Spleen (tissue), 11 donors: ENCODE results near the gene FOXP1. TPM values are rescaled to one million over a fixed set of nuclear protein-coding genes. Genes with fewer than 3 reads are reported as not detected.

Source experiments
- DNase-seq: peaks from one replicate; pipeline ENCODE4 v3.0.0-alpha.2; 2020
- H3K27ac ChIP-seq, 8 donors: fragments of 200-600 bp; sonication (generic) in 7 of 8; 1 replicate in 4 of 8; 2 replicates in 4 of 8; pipeline versions ENCODE4 v1.5.0 to v1.8.0; 2016 to 2021; ENCODE audit warnings: inconsistent platforms in 4 of 8, mild to moderate bottlenecking in 4 of 8, moderate library complexity in 1 of 8
- H3K27me3 ChIP-seq, 7 donors: fragments of 200-600 bp; sonication (generic) in 6 of 7; replicated peaks in 1 of 7; 1 replicate in 4 of 7; 2 replicates in 3 of 7; pipeline versions ENCODE4 v1.5.0 to v1.8.0; 2016 to 2021; ENCODE audit warnings: inconsistent platforms in 3 of 7, mild to moderate bottlenecking in 1 of 7
- H3K36me3 ChIP-seq, 6 donors: fragments of 200-600 bp; sonication (generic) in 5 of 6; 1 replicate in 4 of 6; 2 replicates in 2 of 6; pipeline versions ENCODE4 v1.5.0 to v1.8.0; 2016 to 2021; ENCODE audit warnings: inconsistent platforms in 2 of 6
- H3K4me1 ChIP-seq, 6 donors: fragments of 200-600 bp; sonication (generic) in 5 of 6; 1 replicate in 3 of 6; 2 replicates in 3 of 6; pipeline versions ENCODE4 v1.5.0 to v1.8.0; 2016 to 2021; ENCODE audit warnings: inconsistent platforms in 3 of 6
- H3K4me3 ChIP-seq, 8 donors: fragments of 200-600 bp; sonication (generic) in 7 of 8; 1 replicate in 4 of 8; 2 replicates in 4 of 8; pipeline versions ENCODE4 v1.5.0 to v1.8.0; 2016 to 2021; ENCODE audit warnings: inconsistent platforms in 4 of 8, mild to moderate bottlenecking in 4 of 8, moderate library complexity in 2 of 8
- H3K9me3 ChIP-seq, 8 donors: fragments of 200-600 bp; sonication (generic) in 7 of 8; 1 replicate in 4 of 8; 2 replicates in 4 of 8; pipeline versions ENCODE4 v1.5.0 to v1.8.0; 2016 to 2021; ENCODE audit warnings: inconsistent platforms in 4 of 8
- POLR2A ChIP-seq, 3 donors: fragments of 450-650 bp; IDR thresholded peaks; one replicate each; pipeline ENCODE4 v1.5.1; 2017; ENCODE audit warnings: antibody characterized with exemption in 3 of 3, mild to moderate bottlenecking in 1 of 3
- POLR2AphosphoS5 ChIP-seq, 3 donors: sonication (generic); formaldehyde crosslinking; IDR thresholded peaks; one replicate each; pipeline ENCODE4 v1.5.1; 2017; ENCODE audit warnings: antibody characterized with exemption in 3 of 3
- WGBS, 5 donors: extraction: QIAGEN DNeasy Blood & Tissue Kit in 3 of 5; methylation state at CpG; one replicate each; pipeline versions ENCODE4 v1.1.5 to v1.1.7; 2013 to 2018; 5-methylcytosine and 5-hydroxymethylcytosine counted together
- intact Hi-C: fragments of 100-400 bp; cut with DNase I; formaldehyde crosslinking; loops from one replicate; pipeline ENCODE4 v1.15.0; 2023; ENCODE audit warnings: low total_unique reads
- polyA plus RNA-seq, 3 donors: library from polyadenylated mRNA; stranded (reverse); fragments of 200-250 nt; gene quantifications; one replicate each; pipeline ENCODE4 v1.2.1, GENCODE V29; 2013
- total RNA-seq, 7 donors: library from RNA; depleted of rRNA in 3 of 7; stranded (reverse); fragments of >200 nt in 3 of 7; fragmentation: NEBNext Ultra II Directional in 4 of 7; extraction: Animal tissue kit (Norgen Biotek cat#: 25700) in 4 of 7; gene quantifications; one replicate each; pipeline versions ENCODE4 v1.1.0 to v1.2.1, GENCODE V29; 2016 to 2021
- TF ChIP-seq, protein P1 (sequence below), 11 experiments: fragments of 200-600 bp in 7 of 11; fragments of 450-650 bp in 4 of 11; sonication (generic) in 4 of 11; IDR thresholded peaks in 8 of 11; conservative IDR thresholded peaks in 3 of 11; 1 replicate in 7 of 11; 2 replicates in 4 of 11; pipeline versions ENCODE4 v1.4.0 to v1.8.0; 2016 to 2021; ENCODE audit warnings: antibody characterized with exemption in 11 of 11, inconsistent platforms in 4 of 11, mild to moderate bottlenecking in 1 of 11
- donor health status: healthy with polysubstance abuse.
- donor health status: DM: no; HTN: no; CAD: no; lungs with moderate emphysema.
- donor health status: DM: no; HTN: no; CAD: no.
- donor health status: Bipolar disorder and iron deficiency.
- donor health status: healthy.
- donor health status: DM: no; HTN: no; CAD: no.
- donor health status: DM: yes; HTN: yes; CAD: no.

Gene FOXP1
- total and polyA plus RNA-seq, 10 donors: 11.1 to 202 (median 153) TPM

DNA sequence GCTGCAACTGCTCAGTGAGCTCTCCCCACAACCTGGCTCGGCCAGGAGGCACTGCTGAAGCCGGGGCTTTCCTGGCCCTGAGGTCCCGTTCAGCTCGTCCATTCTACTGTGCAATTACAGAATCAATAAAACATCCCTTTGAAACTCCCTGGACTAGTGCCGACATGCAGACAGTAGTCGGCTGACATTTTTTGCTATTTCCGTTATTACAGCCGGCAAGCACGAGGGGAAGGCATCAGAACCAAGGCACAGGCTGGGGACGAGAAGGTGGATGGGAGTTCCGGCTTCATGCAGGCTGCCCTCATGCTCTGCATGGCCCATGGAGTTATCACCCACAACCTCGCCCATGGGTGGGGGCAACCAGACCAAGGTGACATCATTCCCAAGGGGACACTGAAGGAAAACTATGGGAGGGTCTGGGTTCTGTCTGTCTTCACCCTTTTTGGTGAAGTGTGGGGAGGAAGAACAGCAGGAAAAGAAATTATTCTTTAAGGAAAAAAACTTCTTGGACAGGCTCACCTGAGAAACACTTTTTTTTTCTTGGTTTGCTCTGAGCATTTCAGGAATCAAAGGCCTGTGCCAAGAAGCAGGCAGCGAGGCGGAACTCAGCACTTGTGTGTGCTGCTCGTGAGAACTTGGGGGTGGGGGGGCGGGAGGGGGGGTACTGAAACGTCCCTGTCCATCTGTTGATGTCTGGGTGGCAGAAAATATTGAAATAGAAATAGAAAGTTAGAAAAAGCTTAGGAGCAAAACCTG lies 154.5 kb downstream of the FOXP1 start:
- Histone ChIP-seq H3K27me3 (no peaks in the 10 kb centered on the region), H3K9me3 (no peaks in the 10 kb centered on the region), H3K4me1 (peaks cover 40 to 98% (median 71%) of the 10 kb centered on the region in 6 donors), H3K36me3 (no peaks in the 10 kb centered on the region), H3K4me3 (peak overlapping the region in 1 of 8 donors; percentile 13), H3K27ac (peak overlapping the region; percentile 22 to 78 (median 64))
- intact Hi-C loops: no loop called here
- TF ChIP-seq POLR2A (IDR thresholded peaks at IDR 0.05): no peak
- TF ChIP-seq POLR2AphosphoS5 (IDR thresholded peaks at IDR 0.05): peak; percentile 25 to 54 (median 52)
- no peak for DNase-seq
- WGBS, 5 donors: 36 to 59% (median 41%) methylated on average over 17 of the region's 17 CpGs

DNA sequence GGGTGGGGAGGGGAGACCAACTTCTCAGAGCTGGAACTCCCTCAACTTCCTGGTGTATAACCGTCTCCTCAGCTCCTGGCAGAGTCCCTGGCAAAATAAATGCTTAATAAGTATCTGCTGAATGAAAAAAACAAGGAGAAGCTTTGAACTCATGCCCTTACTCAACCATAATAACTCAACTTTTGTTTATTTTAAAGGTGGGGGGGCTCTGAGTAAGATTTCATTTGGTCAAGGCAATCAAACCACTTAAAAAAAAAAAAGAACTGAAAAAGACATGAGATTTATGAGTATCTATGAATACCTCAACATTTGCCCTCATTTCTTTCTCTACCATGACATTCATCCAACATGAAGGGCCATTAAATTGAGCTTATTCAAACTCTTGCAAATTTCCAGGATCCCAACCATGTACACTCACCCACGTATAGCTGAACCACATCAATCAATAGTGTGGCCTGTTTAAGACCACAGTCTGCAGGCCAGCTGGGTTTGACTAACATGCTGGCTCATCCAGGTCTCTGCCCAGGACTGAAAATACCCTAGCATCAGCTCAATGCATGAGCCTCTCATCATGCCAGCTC lies 157.9 kb downstream of the FOXP1 start:
- WGBS, 5 donors: 35 to 58% (median 50%) methylated on average over 2 of the region's 2 CpGs
- Histone ChIP-seq H3K27ac (peak overlapping the region in 2 of 8 donors; percentile 1 to 81), H3K27me3 (no peaks in the 10 kb centered on the region), H3K4me3 (no peak overlapping the region), H3K36me3 (no peaks in the 10 kb centered on the region), H3K4me1 (peaks cover 24 to 98% (median 68%) of the 10 kb centered on the region in 6 donors), H3K9me3 (no peaks in the 10 kb centered on the region)
- intact Hi-C loops: no loop called here
- TF ChIP-seq POLR2AphosphoS5 (IDR thresholded peaks at IDR 0.05) (no peak), POLR2A (IDR thresholded peaks at IDR 0.05) (no peak)
- TF ChIP-seq, protein P1, sequence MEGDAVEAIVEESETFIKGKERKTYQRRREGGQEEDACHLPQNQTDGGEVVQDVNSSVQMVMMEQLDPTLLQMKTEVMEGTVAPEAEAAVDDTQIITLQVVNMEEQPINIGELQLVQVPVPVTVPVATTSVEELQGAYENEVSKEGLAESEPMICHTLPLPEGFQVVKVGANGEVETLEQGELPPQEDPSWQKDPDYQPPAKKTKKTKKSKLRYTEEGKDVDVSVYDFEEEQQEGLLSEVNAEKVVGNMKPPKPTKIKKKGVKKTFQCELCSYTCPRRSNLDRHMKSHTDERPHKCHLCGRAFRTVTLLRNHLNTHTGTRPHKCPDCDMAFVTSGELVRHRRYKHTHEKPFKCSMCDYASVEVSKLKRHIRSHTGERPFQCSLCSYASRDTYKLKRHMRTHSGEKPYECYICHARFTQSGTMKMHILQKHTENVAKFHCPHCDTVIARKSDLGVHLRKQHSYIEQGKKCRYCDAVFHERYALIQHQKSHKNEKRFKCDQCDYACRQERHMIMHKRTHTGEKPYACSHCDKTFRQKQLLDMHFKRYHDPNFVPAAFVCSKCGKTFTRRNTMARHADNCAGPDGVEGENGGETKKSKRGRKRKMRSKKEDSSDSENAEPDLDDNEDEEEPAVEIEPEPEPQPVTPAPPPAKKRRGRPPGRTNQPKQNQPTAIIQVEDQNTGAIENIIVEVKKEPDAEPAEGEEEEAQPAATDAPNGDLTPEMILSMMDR (IDR thresholded peaks at IDR 0.05 in 8 of 11, conservative IDR thresholded peaks at IDR 0.05 in 3 of 11): no peak
- DNase-seq: no peak

DNA sequence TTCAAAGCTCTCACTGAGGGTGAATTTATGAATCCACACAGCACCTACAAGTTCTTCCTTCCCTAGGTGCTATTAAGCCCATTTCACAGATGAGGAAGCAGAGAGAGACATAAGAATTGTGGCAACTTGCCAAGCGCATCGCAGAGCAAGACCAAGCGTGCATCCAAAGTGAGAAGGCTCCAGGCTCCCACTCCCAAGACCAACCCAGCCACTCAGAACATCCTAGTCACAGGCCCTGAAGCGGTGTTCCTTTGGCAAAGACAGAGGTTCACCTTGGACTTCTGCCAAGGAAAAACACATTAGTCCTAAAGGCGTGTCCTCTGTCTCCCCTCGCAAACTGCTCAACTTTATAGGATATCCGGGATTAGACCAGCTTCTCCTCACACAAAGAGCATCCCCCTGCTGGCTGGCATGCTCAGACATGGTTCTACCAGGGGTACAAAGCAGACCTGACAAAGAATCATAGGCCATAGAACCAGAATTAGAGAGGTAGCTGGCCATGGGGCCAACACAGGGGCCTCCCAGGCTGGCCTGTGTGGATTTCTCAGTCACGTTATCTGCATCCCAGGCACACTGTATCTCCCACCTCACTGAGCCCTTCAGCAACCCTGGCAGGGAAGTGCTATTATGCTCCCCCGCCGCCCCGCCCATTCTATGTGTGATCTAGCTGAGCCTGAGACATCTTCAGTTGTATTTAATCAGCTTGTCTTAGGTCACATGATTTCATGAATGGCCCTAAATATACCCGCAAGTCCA lies 160.2 kb downstream of the FOXP1 start:
- no peak overlapping the region for H3K4me3 ChIP-seq
- H3K27me3 ChIP-seq: no peaks in the 10 kb centered on the region
- peaks cover 19 to 98% (median 54%) of the 10 kb centered on the region in 6 donors for H3K4me1 ChIP-seq
- TF ChIP-seq POLR2A (IDR thresholded peaks at IDR 0.05) (no peak), POLR2AphosphoS5 (IDR thresholded peaks at IDR 0.05) (peak in 2 of 3 donors; percentile 20 to 50)
- TF ChIP-seq, protein P1 (IDR thresholded peaks at IDR 0.05 in 8 of 11, conservative IDR thresholded peaks at IDR 0.05 in 3 of 11): peak in 6 of 11 experiments; percentile 5 to 41 (median 34)
- no peaks in the 10 kb centered on the region for H3K9me3 ChIP-seq
- 66 to 79% (median 75%) methylated on average over 12 of the region's 12 CpGs for WGBS, 5 donors
- DNase-seq: no peak
- intact Hi-C loops: no loop called here
- H3K27ac ChIP-seq: peak overlapping the region in 7 of 8 donors; percentile 69 to 92 (median 81)
- H3K36me3 ChIP-seq: no peaks in the 10 kb centered on the region

DNA sequence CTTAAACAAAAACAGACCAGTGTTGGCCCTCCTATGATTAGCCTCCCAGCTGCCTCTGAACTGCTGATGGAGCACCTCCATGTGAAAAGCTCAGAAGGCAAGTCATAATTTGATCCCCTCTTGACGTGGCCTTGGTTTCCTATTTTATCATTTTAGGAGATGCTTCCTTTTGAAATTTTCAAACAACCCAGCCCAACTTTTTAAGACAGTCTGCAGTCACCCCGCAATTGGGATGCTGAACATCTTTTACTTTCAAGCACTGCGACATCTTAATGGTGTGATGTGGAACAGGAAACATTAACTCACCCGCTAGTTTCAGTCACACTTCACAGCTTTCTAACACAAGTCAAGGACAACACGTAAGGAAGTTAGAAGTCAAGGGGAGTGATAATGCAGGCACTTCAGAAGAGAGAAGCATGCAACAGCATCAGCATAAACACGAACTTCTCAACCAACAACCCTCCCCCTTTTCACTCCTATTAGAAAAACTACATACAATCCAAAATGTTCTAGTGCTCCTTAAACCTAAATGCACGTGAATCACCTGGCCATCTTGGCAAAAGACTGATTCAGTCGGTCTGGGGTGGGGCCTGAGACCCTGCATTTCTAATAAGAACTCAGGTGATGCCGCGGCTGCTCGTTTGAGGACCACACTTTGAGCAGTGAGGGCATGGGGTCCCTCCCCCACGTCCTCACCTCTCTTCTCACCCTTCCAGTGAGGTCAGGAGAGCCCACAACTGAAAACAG lies 161.5 kb downstream of the FOXP1 start:
- TF ChIP-seq, protein P1 (IDR thresholded peaks at IDR 0.05 in 8 of 11, conservative IDR thresholded peaks at IDR 0.05 in 3 of 11): no peak
- TF ChIP-seq POLR2A (IDR thresholded peaks at IDR 0.05) (peak in 1 of 3 donors; percentile 27), POLR2AphosphoS5 (IDR thresholded peaks at IDR 0.05) (peak in 2 of 3 donors; percentile 29 to 76)
- Histone ChIP-seq H3K4me3 (peak overlapping the region in 1 of 8 donors; percentile 16), H3K4me1 (peaks cover 14 to 98% (median 57%) of the 10 kb centered on the region in 6 donors), H3K27ac (peak overlapping the region; percentile 69 to 92 (median 78)), H3K27me3 (no peaks in the 10 kb centered on the region), H3K9me3 (no peaks in the 10 kb centered on the region), H3K36me3 (no peaks in the 10 kb centered on the region)
- intact Hi-C loops: no loop called here
- peak; percentile 82 for DNase-seq
- 32 to 48% (median 42%) methylated on average over 12 of the region's 12 CpGs for WGBS, 5 donors
